Activated naive CD8-positive, alpha-beta T cell (primary cell): ENCODE data around the gene MTARC2.

ENCODE experiments used
- H3K27ac Mint-ChIP-seq: one replicate; pipeline ENCODE4 v1.8.0; 2021; ENCODE audit warnings: mixed read lengths
- H3K27me3 Mint-ChIP-seq: one replicate; pipeline ENCODE4 v1.8.0; 2021; ENCODE audit warnings: mixed read lengths
- H3K36me3 Mint-ChIP-seq: one replicate; pipeline ENCODE4 v1.8.0; 2021; ENCODE audit warnings: mixed read lengths
- H3K4me1 Mint-ChIP-seq: one replicate; pipeline ENCODE4 v1.8.0; 2021; ENCODE audit warnings: low read depth, mixed read lengths
- H3K4me3 Mint-ChIP-seq: one replicate; pipeline ENCODE4 v1.8.0; 2021; ENCODE audit warnings: mild to moderate bottlenecking, mixed read lengths
- H3K9me3 Mint-ChIP-seq: one replicate; pipeline ENCODE4 v1.8.0; 2021; ENCODE audit warnings: low read depth, mixed read lengths

Gene MTARC2

DNA sequence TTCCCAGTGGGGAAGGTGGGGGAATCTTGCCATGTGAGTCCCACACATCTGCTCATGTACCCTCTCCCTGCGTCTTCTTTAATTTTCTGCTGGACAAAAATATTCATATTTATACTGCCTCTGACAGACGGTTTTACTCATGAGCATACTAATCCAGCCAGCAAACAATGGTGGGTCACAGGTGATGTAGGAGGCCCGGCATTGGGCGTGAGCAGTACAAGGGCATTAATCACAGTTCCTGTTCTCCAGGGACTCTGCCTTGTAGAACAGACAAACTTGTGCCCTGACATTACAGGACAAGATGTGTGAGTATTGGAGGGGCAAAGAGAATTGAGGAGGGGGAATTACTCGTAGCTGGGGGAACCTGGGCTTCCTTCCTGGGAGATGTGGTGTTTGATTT is 63.6 kb downstream of the MTARC2 start:
- Mint-ChIP-seq H3K4me3 (no peak overlapping the region), H3K27me3 (peaks cover 15% of the 10 kb centered on the region), H3K36me3 (no peaks in the 10 kb centered on the region), H3K27ac (no peak overlapping the region), H3K9me3 (no peaks in the 10 kb centered on the region), H3K4me1 (peaks cover 3% of the 10 kb centered on the region)

DNA sequence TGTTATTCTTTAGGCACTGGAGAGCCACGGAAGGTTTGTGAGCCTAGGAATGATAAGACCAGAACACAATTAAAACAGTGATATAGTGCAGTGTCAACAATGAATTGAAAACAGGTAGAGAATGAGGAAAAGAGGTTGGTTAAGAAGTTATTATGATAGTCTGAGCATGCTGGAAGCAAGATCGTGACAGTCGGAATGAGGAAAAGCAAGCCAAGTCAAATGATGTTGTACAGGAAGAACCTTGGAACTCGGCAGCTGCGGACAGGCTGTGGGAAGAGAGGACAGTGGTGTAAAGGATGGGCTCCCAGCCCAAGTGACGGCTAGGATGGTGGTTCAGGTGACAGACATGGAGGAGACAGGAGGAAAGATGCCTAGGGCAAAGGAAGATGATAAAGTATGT is 64.2 kb downstream of the MTARC2 start:
- no peak overlapping the region for H3K27ac Mint-ChIP-seq
- H3K9me3 Mint-ChIP-seq, result no peaks in the 10 kb centered on the region
- H3K4me1 Mint-ChIP-seq, result peaks cover 3% of the 10 kb centered on the region
- H3K36me3 Mint-ChIP-seq, result no peaks in the 10 kb centered on the region
- H3K4me3 Mint-ChIP-seq, result no peak overlapping the region
- H3K27me3 Mint-ChIP-seq, result peaks cover 15% of the 10 kb centered on the region

DNA sequence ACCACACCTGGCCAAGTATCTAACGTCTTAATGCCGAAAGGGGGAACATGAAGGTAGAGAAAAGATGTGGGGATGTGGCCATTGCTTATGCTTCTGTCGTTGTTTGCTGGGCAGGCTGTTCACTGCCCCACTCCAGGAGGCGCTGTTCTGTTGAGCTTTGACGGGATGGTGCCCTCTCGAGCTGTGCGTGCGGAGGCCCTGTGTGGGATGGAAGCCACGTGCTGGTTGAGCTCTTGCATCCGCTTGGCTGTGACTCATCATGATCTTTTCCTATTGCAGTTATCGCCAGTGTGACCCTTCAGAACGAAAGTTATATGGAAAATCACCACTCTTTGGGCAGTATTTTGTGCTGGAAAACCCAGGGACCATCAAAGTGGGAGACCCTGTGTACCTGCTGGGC is 64.9 kb downstream of the MTARC2 start:
- H3K9me3 Mint-ChIP-seq, result no peaks in the 10 kb centered on the region
- H3K4me3 Mint-ChIP-seq, result no peak overlapping the region
- H3K27me3 Mint-ChIP-seq, result peaks cover 15% of the 10 kb centered on the region
- H3K36me3 Mint-ChIP-seq, result no peaks in the 10 kb centered on the region
- no peak overlapping the region for H3K27ac Mint-ChIP-seq
- H3K4me1 Mint-ChIP-seq, result peaks cover 3% of the 10 kb centered on the region

DNA sequence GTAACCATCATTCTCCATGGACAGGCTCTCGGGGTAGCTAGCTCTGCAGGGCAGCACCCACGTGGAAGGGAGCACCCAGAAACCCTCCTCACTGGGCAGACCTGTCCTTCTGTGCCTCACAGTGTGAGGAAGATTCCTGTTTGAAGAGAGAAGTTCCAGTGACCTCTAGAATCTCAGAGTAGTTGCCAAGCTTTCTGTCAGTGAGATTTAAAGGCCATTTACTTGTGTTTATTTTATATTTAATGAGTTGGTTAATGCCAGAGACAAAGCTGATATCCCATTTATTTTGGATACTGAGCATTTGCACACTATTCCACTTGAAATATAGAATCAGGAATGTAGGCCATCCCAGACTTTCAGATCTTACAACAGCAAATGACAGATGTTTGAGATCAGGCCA is 67.3 kb downstream of the MTARC2 start:
- H3K27me3 Mint-ChIP-seq, result peaks cover 18% of the 10 kb centered on the region
- H3K9me3 Mint-ChIP-seq, result no peaks in the 10 kb centered on the region
- peaks cover 3% of the 10 kb centered on the region for H3K4me1 Mint-ChIP-seq
- no peak overlapping the region for H3K27ac Mint-ChIP-seq
- no peak overlapping the region for H3K4me3 Mint-ChIP-seq
- H3K36me3 Mint-ChIP-seq, result no peaks in the 10 kb centered on the region

DNA sequence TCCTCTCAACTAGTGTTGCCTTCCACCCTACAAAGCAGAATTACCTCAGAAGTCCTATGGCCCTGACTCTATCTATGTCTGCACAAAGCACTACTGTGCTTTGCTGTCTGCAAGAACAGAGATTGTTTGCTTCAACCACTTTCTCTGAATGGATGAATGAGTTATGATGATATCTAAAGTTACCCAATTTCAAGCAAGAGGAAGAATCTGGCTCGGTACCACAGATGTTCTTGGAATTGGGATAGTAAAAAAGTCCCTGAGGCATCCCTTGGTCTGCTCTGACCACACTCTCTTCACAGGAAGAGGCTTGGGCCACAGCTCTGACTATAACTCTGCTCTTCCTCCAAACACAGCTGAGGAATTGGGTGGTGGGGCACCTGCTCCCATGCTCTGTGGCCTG is 69.8 kb downstream of the MTARC2 start:
- Mint-ChIP-seq H3K9me3 (no peaks in the 10 kb centered on the region), H3K4me3 (no peak overlapping the region), H3K4me1 (no peaks in the 10 kb centered on the region), H3K27ac (no peak overlapping the region), H3K27me3 (peaks cover 12% of the 10 kb centered on the region), H3K36me3 (no peaks in the 10 kb centered on the region)

DNA sequence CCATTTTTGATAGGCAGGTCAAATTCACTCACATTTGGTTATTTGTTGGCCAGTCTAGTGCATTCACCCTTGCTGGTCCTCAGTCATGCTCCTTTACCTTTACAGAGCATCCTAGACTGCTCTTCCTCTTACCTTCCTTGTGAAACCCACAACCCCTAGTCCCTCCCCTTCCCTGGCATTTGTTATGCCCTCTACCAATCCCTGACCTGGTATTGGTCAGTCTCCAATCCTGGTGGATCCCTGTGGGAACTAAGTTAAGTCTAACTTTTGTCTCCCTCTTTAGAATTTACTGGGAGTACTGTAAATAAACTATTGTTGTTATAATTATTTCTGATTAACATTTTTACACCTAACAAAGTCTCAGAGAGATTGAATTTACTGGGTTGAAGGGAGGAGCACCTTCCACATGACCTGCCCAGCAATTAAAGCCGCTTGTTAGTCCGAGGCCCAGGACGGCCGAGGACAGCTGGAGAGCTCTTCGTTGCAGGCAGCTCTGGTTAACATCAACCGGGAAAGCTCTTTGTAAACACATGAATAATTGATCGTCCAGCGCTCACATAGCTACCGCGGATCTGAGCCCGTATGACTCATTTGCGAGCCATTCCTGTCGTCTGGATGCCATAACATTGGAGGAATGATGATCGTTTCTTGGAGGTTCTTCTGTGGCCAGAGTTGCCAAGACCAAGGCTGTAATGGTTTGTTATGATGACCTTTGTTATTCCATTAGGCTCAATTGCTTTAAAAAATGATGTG is 70.5 kb downstream of the MTARC2 start:
- H3K9me3 Mint-ChIP-seq, result no peaks in the 10 kb centered on the region
- H3K27me3 Mint-ChIP-seq, result peaks cover 5% of the 10 kb centered on the region
- H3K4me3 Mint-ChIP-seq, result no peak overlapping the region
- H3K36me3 Mint-ChIP-seq, result no peaks in the 10 kb centered on the region
- H3K4me1 Mint-ChIP-seq, result no peaks in the 10 kb centered on the region
- no peak overlapping the region for H3K27ac Mint-ChIP-seq

DNA sequence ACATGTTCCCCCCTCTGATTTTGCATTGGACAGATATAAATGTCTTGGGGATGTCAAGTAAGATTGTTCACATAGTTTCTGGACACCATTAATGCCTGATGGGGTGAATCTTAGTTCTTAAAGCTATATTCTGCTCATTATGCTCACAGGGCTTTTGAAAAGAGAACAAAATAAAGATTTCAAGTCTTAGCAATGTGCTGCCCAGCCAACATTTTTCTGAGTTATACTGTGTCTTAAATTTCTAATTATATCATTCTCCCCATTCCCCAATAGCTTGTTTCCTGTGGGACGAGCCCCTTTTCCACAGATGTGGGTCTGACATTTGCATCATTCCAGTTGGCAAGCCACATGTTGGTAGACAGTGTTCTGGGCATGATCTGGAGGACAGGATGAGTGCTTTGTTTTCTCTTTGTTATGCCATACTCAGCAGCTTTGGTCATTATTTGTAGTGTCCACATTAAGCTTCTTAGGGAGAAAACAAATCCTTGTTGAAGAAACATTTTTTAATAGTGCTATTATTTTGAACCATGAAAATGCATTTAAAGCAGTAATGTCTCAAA is 71.4 kb downstream of the MTARC2 start:
- Mint-ChIP-seq H3K4me1 (no peaks in the 10 kb centered on the region), H3K27ac (no peak overlapping the region), H3K4me3 (no peak overlapping the region), H3K36me3 (no peaks in the 10 kb centered on the region), H3K27me3 (peaks cover 2% of the 10 kb centered on the region), H3K9me3 (no peaks in the 10 kb centered on the region)

DNA sequence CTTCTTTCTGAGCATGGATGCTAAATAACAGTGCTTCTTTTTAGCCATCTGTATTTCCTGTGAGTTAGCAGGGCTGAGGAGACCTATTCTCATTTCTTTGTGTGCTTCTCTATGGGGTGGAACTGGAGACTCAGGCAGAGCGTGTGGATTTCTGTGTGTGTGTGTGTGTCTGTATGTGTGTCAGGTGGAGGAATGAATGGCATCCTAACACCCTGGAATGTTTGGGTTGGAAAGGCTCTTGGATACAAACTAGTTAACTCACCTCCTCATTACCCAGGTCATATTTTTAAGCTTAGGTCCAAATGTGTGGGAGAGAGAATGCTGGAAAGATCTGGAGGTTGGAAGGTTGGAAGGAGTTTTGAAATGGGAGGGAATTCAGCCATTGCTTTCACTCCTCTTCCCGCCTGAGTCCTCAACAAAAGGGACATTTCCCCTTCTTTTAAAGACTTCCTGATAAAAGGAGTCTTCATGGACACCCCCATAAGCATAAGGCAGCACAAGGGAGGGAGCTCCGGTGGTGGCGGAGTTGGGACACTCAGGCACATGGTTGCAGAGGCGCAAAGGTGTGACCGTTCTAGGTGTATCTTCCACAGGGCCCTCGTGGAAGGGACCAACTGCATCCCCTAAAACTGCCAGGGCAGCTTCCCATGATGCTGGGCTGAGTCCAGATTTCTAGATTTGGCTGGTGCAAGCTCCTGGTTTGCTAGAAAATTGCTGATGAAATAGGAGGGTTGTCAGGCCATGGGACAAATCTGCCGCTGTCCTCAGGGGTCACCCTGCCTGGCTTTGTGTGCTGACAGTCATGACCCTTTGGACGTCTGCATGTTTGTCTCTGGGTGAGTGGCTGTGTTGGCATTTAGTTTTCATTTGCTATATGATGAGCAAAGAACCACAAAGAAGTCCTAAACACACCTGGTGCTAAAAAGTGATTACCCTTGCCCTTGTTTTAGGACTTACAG is 76.2 kb downstream of the MTARC2 start:
- Mint-ChIP-seq H3K4me1 (no peaks in the 10 kb centered on the region), H3K36me3 (no peaks in the 10 kb centered on the region), H3K27ac (no peak overlapping the region), H3K4me3 (no peak overlapping the region), H3K27me3 (peaks cover 5% of the 10 kb centered on the region), H3K9me3 (no peaks in the 10 kb centered on the region)

DNA sequence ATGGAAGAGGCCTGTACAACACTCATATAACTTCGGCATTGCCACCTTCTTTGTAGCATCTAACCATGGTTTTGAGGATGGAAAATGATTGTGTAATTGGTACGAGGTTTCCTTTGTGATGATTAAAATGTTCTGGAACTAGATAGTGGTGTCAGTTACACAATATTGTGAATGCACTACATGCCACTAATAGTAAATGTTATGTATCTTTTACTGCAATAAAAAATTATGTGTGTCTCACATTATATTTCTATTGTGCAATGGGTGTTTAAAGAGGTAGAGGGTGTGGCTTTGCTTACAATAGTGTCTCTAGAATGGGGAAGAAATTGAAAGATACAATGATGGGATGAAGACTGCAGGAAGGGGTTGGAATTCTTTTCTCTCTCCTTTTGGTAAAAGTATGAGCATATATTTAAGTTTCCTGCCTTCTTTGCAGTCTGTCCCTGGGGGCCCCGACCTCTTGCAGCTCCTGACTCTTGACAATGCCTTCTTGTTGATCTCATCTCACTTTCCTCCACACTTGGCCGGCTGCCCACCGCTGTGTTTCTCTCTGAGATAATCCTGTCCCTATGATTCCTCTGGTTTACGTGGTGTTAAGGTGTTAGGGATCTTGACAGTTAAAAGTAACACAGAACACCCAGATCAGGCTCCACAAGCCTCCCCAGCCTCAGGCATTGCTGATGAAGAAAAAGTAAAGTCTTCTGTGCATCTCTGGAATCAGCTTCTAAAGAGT is 77.9 kb downstream of the MTARC2 start:
- no peaks in the 10 kb centered on the region for H3K36me3 Mint-ChIP-seq
- H3K4me3 Mint-ChIP-seq, result no peak overlapping the region
- no peaks in the 10 kb centered on the region for H3K9me3 Mint-ChIP-seq
- H3K27ac Mint-ChIP-seq, result no peak overlapping the region
- peaks cover 3% of the 10 kb centered on the region for H3K27me3 Mint-ChIP-seq
- H3K4me1 Mint-ChIP-seq, result no peaks in the 10 kb centered on the region

DNA sequence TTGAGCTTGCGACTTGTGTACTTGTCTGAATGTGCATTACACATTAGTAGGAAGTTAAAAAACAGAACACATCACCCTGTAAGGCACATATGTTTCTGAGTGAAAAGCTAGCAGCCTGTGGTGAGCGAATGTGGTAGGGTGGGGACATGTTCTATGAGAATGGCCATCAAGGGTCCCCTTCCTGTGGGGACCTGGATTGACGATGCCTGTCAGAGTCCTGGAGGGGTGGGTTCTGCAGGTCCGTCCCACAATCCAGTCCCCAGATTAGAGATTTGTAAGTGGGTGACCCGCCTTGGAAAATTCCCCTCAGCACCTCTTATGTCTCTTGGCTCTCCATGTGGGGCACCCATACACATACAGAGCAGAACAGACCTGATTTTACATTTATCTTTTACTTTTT is 78.6 kb downstream of the MTARC2 start:
- Mint-ChIP-seq H3K27me3 (peaks cover 3% of the 10 kb centered on the region), H3K4me3 (no peak overlapping the region), H3K9me3 (no peaks in the 10 kb centered on the region), H3K4me1 (no peaks in the 10 kb centered on the region), H3K27ac (no peak overlapping the region), H3K36me3 (no peaks in the 10 kb centered on the region)

DNA sequence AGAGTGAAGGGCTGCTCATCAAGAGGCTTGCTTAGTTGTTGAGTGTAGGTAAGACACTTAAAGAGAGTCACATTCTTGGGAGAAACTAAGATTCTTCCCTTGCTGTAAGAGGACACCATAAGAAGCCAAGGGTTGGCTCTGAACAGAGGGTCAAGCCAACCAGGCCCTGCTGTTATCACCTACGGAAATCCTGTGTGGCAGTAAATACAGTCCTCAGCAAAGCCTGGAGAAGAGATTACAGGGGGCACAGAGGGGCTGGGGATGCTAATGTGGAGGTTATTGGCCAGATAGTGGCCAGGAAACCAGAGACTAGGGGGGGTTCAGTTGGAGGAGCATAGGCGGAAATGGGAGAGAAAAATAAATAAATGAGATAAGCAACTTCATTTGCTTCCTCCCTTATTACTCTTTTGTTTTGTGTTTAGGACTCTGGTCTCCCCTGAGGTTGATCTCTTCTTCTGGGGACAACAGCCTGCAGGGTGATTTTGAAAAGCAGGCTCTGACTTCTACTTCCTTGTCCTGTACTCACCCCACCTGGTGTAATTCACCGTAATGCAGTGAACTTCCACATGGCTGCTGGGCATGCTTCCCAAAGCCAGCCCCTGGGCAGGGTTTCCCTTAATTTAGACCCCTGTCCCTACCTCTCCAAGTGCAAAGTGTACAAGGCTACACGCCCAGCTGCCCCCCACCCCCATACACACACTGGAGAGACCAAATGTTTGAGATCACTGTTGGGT is 79.5 kb downstream of the MTARC2 start:
- no peak overlapping the region for H3K27ac Mint-ChIP-seq
- peaks cover 3% of the 10 kb centered on the region for H3K27me3 Mint-ChIP-seq
- H3K4me3 Mint-ChIP-seq, result no peak overlapping the region
- no peaks in the 10 kb centered on the region for H3K36me3 Mint-ChIP-seq
- H3K4me1 Mint-ChIP-seq, result no peaks in the 10 kb centered on the region
- no peaks in the 10 kb centered on the region for H3K9me3 Mint-ChIP-seq

DNA sequence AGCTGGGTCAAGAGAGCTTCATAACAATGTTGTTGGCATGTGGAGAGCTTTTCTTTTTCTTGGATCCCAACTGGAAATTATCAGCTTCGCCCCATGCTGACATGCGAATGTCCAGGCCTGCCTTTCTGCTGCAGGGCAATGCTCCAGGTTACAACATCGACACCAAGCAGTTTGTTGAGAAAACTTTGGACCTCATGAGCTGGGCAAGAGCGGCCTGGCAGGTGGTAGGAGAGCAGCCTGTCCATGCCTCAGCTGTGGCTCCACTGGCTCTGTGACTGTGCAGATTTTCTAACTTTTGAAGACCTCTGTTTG is 80.0 kb downstream of the MTARC2 start:
- peaks cover 3% of the 10 kb centered on the region for H3K27me3 Mint-ChIP-seq
- no peaks in the 10 kb centered on the region for H3K9me3 Mint-ChIP-seq
- H3K27ac Mint-ChIP-seq, result no peak overlapping the region
- H3K4me1 Mint-ChIP-seq, result no peaks in the 10 kb centered on the region
- H3K36me3 Mint-ChIP-seq, result no peaks in the 10 kb centered on the region
- no peak overlapping the region for H3K4me3 Mint-ChIP-seq

DNA sequence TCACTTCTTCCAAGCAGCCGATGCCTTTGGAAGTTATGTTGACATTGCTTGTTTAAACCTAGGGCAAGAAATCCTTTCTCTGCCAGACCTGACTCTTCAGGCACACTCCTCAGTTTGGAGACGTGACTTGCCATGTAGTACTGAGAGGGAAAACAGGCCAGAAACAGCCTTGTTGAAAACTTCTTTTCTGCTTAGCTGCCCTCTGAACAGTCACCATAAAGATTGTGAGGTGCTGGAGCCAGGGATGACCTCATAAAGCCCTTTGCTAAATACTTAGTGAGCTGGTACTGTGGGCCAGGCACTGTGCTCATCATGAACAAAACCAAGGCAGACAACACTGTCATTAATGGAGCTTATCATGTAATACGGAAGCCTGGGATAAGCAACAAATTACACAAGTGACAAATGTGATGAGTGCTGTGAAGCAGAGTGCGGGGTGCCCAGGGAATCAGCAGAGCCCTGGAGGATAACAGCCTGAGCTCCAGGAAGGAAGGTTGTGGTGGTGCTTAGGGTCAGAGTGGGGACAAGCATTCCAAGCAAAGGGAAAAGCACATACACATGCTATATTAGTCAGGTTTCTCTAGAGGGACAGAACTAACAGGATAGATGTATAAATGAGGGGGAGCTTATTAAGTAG is 80.9 kb downstream of the MTARC2 start:
- no peak overlapping the region for H3K4me3 Mint-ChIP-seq
- H3K36me3 Mint-ChIP-seq, result no peaks in the 10 kb centered on the region
- no peaks in the 10 kb centered on the region for H3K4me1 Mint-ChIP-seq
- no peaks in the 10 kb centered on the region for H3K9me3 Mint-ChIP-seq
- peaks cover 5% of the 10 kb centered on the region for H3K27me3 Mint-ChIP-seq
- H3K27ac Mint-ChIP-seq, result no peak overlapping the region

DNA sequence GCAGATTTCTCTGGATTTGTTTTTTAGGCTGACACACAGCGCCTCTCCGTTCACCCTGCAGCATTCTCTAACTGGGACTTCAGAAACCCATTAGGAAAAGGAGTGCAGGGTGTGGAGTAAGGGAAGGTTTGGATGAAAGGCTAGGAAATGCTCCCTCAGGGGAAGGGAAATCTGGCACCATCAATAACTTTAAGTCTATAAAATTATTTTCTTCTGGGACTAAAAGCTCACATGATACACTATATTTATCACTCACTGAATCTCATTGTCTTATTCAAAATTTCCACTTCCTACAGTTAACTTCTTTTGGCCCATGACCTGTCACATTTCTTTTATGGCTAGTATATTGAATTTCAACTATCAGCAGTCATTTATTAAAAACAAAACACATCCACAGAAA is 85.3 kb downstream of the MTARC2 start:
- Mint-ChIP-seq H3K27me3 (peaks cover 3% of the 10 kb centered on the region), H3K27ac (no peak overlapping the region), H3K9me3 (no peaks in the 10 kb centered on the region), H3K4me1 (no peaks in the 10 kb centered on the region), H3K36me3 (no peaks in the 10 kb centered on the region), H3K4me3 (no peak overlapping the region)
